Stimulated activated CD4-positive, alpha-beta T cell treated with anti-CD3 and anti-CD28 coated beads, TNF-alpha, amount 100 ng/mL, for 4 hours (primary cell): Measurements from ENCODE around the gene TOM1L2.
"Not testable (repeated sequence)": the region's sequence is repeated elsewhere in the genome, so short reads cannot be mapped to it uniquely, and the experiment has no call there.

Experiments
- DNase-seq, 3 experiments: peaks; one replicate each; pipeline ENCODE4 v3.0.0-alpha.2; 2020; ENCODE audit warnings: low read depth in 3 of 3

Gene TOM1L2

DNA sequence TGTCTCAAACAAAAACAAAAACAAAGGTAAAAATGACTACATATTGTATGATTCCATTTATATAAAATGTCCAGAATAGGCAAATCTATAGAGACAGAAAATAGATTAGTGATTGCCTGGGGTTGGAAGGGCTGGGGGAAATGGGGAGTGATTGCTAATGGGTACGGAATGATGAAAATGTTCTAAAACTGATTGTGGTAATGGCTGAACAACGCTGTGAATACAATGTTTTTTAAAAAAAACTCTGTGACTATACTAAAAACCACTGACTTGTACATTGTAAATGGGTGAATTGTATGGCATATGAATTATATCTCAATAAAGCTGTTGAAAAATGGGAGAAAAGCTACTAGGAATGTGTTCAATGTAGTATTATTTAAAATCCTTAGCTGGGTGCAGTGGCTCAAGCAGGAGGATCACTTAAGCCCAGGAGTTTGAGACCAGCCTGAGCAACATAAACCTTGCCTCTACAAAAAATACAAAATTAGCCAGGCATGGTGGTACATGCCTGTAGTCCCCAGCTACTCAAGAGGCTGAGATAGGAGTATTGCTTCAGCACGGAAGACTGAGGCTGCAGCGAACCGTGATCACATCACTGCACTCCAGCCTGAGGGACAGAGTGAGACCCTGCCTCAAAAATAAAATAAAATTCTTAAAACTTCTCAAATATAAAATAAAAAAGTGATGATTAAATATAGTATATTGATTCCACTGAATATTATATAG lies 47.9 kb downstream of the TOM1L2 start:
- DNase-seq, result no peak

GRCh38 chr17:17922070-17922614 lies 50.1 kb downstream of the TOM1L2 start:
- no peak for DNase-seq

DNA sequence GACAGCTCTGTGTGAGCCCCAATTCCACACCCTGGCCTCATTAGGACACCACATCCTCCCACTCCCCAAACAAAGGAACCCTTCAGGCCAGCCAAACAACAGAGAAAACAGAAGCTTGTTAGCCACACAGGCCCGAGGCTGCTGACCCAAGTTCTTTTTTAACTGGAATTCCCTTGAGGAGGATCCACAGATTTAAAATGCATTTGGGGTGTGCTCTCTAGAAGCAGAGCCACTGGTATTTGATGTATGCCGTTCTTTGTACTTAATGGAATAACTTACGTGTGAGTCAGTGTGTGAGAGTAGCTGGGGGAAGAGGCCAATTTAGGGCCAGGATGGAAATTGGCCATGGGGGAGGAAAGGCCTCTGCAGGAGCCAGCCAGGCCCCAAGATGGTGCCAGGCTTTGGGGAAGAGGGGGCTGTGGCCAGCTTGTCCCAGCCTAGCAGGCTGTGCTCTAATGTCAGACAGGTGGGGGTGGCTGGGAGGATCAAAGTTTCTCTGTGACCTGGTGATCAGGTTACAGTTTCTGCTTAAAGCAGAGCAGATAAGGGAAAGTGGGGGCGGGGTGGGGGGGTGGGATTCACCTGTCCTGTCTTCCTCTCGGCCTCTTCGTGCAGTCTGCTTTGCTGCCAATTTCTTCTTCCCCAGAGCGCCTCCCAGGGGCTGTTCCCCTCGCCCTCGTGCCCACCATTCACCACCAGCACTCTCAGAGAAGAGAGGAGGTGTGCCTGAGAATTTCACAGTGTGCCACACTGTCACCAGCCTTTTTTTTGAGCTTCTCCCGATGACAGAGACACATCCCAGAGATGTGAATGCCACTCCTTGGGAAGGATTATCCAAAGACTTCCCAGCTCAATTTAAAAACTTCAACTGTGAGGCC lies 50.8 kb downstream of the TOM1L2 start:
- no peak for DNase-seq

GRCh38 chr17:17919169-17920107 lies 52.8 kb downstream of the TOM1L2 start:
- DNase-seq, result peak; percentile 12 to 34 (median 34)

DNA sequence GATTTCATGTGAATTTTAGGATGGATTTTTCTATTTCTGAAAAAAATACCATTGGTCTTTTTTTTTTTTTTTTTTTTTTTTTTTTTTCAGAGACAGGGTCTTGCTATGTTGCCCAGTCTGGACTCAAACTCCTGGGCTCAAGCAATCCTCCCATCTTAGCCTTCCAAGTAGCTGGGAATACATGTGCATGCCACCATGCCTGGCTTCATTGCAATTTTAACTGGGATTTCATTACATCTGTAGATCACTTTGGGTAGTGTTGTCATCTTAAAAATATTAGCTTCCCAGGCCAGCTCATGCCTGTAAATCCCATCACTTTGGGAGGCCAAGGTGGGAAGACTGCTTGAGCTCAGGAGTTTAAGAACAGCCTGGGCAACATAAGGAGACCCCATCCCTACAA lies 54.8 kb downstream of the TOM1L2 start:
- DNase-seq, result no peak

DNA sequence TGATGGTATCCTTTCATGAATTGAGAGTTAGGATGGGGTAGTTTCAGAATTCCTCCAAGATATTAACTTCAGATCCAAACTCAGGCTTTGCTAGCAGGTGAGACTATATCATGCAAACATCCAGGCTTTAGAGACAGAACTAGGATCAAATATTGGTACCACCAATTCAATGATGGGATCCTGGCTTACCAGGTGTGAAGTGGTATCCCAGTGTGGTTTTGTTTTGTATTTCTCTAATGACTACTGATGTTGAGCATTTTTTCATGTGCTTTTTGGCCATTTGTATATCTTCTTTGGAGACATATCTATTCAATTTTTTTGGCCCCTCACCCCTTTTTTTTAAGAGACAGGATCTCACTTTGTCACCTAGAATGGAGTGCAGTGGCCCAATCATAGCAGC lies 57.0 kb downstream of the TOM1L2 start:
- no peak for DNase-seq

DNA sequence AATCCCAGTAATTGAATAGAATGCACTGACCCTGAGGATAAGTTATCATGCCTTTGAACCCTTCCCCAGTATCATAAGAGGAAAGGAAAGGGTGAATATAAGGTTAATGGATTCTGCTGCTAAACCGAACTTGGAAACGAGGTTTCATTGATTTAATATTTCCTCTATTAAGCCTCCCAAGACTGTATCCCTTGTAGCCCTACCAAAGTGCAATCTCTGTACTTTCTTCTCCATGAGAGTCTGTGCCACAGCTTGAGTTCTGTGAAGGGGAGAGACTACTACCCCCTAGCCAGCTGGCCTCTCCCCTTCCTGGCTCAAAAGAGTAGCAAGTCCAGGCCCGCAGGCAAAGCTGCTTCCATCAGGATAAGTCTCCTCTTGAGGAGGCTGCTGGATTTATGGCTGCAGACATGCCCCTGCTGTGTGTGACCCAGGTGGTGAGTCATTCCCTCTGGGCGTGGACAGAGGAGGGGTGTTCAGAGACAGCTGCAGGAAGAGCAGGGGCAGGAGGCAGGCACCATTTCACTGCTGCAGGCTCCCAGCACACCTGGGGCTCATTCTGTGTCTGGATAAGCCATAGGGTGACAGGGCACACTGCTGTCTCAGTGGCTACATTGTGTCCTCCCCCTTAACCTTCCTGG lies 58.4 kb downstream of the TOM1L2 start:
- peak in 1 of 3 experiments; percentile 18 for DNase-seq

DNA sequence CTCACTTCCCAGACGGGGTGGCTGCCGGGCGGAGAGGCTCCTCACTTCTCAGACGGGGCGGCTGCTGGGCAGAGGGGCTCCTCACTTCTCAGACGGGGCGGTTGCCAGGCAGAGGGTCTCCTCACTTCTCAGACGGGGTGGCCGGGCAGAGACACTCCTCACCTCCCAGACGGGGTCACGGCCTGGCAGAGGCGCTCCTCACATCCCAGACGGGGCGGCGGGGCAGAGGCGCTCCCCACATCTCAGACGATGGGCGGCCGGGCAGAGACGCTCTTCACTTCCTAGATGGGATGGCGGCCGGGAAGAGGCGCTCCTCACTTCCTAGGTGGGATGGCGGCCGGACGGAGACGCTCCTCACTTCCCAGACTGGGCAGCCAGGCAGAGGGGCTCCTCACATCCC lies 59.9 kb downstream of the TOM1L2 start:
- not testable (repeated sequence) for DNase-seq

DNA sequence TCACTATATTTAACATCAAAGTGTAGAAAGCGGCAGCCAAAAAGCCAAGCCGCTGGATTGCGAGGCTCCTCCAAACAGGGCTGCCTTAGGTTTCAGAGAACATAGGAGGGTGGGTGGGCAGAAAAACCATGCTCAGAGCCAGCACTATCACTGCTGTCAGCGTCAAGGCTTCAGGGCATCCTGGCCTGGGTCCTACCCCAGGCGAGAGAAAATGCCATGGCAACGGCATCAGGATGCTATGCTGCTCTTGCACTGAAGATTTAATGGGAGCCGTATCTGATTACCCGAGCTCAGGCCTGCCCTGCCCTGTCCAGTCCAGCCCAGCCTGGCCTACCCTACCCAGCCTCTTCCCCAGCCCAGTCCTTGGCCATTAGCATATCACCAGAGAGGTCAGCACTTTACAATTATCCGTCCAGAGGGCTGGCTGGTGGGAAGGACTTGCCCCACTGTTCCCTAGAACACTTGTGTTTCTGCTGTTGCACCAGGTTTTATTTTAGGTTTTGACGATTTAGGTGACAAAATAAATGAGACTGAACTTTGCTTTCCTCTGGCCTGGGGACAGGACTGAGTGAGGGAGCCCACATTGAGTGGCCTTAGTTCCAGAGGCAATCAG lies 61.1 kb downstream of the TOM1L2 start:
- DNase-seq, result no peak

GRCh38 chr17:17910060-17910459 lies 62.1 kb downstream of the TOM1L2 start:
- no peak for DNase-seq

GRCh38 chr17:17909078-17909477 lies 63.1 kb downstream of the TOM1L2 start:
- DNase-seq, result no peak

DNA sequence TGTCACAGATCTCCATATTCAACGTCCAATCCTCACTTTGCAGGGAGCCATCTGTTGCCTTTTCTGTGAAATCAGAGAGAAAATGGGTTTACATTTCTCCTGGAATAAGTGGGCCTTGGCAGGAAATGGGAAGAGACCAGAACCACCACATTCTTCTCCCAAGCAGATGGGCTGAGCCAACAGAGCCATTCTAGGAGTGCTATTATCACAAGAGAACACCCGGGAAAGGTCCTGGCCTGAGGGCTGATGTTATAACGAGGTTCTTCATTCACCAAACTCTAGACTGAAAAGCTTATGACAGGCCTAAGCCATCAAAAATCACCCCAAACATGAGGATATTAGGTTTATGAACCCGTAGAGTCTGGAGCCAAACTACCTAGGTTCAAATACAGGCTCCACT lies 64.7 kb downstream of the TOM1L2 start:
- no peak for DNase-seq

DNA sequence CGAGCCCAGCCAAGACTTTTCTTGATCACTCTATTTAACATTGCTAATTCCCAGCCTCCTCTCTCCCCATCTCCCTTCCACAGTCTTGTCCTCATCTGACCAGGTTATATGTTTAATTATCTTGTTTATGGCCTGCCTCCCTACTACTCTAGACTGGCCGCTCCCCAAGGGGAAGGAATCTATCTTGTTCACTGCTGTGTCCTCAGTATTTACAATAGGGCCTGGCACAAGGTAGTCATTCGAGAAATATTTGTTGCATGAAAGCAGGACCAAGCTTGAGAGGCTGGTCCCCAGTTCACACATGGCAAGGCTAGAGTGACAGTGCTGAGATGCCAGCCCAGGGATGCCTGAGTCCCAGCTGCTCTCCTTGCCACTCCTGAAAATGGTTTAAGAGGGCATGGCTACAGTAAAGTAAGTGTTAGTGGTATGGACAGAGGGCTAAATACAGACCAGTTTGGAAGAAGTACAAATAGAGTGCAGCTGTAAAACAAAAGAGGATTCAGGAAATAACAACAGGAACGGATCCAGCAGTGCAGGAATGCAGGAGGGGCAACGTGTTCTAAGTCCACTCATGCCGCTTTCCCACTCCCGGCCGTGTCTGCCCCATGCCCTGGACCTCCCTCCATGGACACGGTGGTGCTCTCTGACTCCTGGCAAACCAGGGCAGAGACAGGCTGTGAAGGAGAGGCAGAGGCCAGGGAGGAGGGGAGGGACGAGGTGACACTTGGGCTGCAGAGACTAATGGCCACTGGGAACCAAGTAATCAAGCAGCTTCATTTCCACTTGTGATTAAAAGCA lies 65.6 kb downstream of the TOM1L2 start:
- DNase-seq, result no peak

DNA sequence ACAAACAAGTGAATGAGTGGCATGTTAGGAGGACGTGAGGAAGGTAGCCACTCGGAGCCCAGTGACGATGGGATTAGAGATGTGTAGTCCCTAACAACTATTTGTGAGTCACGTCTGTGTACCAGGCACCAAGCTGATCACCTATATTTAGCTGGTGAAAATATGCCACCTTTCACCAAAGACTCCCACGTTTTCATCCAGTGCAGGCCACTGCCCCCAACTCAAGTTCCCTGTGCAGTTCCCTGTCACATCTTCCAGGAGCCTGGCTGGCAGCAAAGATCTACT lies 67.2 kb downstream of the TOM1L2 start:
- no peak for DNase-seq

DNA sequence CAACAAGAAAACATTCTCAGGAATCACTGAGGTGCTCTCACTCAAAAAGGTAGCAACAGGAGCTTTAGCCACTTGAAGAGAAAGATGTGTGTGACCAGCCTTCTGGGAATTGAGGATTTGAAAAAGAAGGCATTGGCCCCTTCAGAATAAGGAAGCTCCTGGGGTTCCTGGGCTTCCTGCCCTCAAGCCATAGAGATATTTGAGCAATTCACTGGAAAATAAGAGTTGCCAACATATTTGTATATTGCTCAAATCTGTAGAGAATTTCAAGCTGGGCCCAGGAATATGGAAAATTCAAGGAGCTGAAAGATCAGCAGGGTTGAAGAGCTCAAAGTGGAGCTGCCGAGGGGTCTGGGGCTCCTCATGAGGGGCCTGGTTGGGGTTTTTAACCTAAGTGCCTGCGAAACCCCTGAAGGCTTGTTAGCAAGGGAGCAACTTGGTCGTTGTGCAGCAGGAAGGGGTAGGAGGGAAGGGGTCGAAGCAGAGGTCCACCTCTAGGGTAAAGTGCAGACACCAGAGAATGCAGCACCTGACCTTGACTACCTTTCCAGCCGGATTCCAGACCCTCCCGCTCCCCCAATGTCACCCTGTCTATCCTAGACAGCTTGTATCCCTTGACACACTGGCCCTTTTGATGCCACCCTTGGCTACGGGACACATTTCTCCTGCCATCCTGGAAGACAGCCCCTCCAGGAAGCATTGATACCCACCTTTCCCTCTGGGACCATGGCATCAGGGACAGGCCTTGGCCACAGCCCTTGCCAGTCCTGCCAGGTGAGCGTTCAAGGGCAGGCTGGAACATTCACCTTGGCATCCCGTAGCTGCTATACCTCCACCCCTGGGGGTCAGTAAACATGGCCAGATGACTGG lies 67.8 kb downstream of the TOM1L2 start:
- DNase-seq, result no peak

GRCh38 chr17:17902877-17903276 lies 69.3 kb downstream of the TOM1L2 start:
- DNase-seq, result no peak

GRCh38 chr17:17902376-17902775 lies 69.8 kb downstream of the TOM1L2 start:
- no peak for DNase-seq

DNA sequence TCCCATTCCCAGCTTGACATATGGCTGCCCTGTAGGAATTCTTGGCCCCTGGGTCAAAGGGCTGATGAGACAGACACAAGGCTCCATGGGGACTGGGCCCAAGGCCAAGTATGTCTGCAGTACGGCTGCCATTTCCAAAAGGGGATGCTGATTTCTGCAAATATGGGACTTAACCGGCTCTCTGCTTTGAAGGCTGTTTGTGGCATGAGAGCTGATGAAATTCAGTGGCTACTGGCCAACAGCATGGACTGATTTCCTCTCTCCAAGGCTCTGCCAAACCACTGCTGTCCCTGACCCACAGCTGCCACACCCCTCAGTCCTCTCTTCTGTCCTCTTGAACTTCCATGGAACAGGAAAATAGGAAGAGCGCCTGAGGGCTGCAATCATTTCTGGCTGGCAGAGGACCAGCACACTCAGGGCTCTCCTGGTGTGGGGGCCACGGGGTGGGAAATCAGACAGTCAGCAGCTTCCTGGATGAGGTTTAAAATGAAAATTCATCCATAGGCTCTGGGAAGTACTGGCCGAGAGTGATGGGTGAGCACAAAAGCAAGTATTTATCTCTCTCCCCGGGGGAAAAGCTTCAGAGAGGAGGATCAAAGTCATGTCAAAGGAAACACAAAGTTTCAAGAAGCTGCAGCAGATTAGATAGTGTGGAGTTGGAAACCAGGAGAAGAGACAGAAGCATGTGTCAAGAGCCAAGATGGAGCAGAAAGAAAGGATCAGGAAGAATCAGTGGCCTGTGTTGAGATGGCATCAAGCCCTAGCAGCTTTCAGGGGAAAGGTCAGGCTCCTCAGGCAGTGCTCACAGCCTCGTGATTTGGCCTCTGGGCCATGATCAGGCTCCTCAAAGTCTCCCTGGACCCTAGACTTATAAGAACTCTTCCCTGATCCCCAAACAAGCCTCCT lies 71.3 kb downstream of the TOM1L2 start:
- DNase-seq, result no peak
